Endothelial cell of hepatic sinusoid (primary cell): ENCODE results near the gene STAT5B.
"Not testable (repeated sequence)": the region's sequence is repeated elsewhere in the genome, so short reads cannot be mapped to it uniquely, and the experiment has no call there.

Experiments
- in situ Hi-C: cut with HindIII; loops from 2 replicates; pipeline ENCODE4 v1.10.0; 2017; ENCODE audit warnings: low sequenced_read_pairs

The STAT5B gene

GRCh38 chr17:42276359-42276608, at the start of gene STAT5B:
TSS of gene STAT5B (minus strand) at chr17:42276391. CDS start at chr17:42232127, 44,264 bp downstream.
- in situ Hi-C loops: no loop called here

DNA sequence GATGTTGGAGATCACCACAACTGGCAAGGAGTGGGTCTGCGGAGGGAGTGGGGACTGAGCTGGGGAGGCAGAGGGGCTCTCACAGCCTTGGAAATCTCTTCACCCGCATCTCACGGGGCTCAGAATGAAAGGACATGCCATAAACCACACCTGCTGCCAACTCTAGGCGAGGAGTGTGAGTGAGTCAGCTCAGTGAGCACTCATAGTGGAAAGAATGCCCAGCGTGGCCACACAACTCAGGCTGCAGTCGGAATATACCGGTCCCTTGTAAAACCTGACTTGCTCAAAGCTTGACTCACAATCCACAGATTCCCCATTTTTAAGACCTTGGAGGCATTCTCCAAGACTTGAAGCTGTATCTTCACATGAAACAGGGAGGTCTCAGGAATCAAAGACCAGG, 48.8 kb upstream of the STAT5B start:
- in situ Hi-C loops: no loop called here

GRCh38 chr17:42323268-42323773, 47.1 kb upstream of the STAT5B start:
- in situ Hi-C loops: no loop called here

GRCh38 chr17:42322382-42323267, 46.4 kb upstream of the STAT5B start:
- in situ Hi-C loops: no loop called here

DNA sequence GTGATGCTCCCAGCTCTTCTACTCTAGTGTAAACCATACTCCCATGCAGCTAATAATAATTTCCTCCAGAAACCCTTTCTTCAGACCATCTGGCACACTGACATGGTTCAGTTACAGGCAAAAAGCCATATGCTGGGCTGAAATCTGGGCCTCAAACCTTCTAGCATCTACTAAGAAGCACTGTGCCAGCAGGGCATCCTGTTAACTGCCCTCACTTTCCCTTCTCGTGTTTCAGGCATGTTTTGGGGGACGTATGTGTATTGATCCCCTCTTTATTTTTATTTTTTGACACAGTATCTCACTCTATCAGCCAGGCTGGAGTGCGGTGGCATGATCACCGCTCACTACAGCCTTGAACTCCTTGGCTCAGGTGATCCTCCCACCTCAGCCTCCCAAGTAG, 45.4 kb upstream of the STAT5B start:
- in situ Hi-C loops: no loop called here

DNA sequence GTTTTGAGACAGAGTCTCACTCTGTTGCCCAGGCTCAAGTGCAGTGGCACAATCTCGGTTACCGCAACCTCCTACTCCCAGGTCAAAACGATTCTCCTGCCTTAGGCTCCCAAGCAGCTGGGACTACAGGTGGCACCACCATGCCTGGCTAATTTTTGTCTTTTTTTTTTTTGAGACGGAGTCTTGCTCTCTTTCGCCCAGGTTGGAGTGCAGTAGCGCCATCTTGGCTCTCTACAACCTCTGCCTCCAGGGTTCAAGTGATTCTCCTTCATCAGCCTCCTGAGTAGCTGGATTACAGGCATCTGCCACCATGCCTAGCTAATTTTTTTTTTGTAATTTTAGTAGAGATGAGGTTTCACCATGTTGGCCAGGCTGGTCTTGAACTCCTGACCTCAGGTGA, 41.8 kb upstream of the STAT5B start:
- in situ Hi-C loops: not testable (repeated sequence)

DNA sequence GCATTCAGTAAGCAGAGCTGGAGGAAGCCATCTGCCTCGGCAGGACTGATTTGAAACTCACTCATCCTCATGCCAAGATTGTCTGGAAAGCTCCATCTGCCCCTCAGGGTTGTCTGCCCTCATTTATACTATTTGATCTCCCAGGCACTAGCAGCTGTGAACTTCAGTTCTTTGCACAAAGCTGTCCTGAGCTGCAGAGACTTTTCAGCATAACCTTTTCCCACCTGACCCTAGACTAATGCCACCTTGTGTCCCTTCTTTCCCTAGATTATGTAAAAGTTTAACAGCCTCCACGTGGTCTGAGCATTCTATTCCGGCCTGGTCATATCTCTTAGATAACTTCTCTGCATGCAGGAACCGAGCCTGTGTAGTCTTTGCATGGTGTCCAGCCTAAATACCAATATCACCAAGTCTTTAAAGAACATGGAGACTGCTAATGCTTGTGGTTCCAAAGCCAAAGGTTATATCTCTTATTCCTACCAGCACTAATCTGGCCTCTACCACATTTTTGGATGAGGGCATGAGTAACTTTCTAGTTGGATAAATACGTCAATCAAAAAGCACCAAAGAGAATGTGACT, 41.2 kb upstream of the STAT5B start:
- in situ Hi-C loops: no loop called here

GRCh38 chr17:42316755-42317154, 40.6 kb upstream of the STAT5B start:
- in situ Hi-C loops: no loop called here

DNA sequence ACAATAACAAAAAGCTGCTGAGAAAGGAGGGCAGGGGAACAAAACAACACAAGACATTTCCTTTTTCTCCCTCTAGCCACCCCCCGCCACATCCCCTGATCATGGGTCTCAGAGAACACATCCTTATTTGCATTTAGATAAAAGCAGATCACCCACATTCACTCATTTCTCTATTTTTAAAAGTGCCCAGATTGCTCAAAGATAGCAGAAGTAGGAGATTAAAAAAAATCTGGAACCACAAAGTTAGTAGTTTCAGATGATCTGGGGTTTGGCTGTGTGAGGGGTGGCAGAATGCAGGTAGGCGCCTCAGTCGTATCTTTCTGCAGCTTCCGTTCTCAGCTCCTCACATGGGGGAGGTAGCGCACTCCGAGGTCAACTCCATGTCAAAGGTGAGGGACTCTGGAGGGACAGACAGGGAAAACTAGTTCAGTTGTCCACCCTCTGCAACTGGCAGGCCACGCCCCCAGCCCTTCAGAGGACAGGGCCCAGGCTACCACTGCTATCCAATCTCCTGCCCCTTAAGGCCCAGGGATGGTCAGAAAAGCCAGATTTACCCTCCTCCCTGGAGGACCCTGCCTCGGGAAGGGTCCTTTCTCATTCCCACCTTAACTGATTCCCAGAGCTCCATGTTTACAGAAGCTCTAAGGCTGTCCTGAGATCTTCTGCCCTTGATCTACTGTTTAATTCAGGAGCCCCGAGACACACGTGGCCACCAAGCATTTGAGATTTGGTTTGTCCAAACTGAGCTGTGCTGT, 39.4 kb upstream of the STAT5B start:
- in situ Hi-C loops: no loop called here

GRCh38 chr17:42313773-42314566, 37.8 kb upstream of the STAT5B start:
- in situ Hi-C loops: loop anchor here (5.0 kb wide), 1 partner anchor 208 kb away; no protein-coding TSS in a partner anchor

- in situ Hi-C loops: loop anchor here (5.0 kb wide), 1 partner anchor 209 kb away; no protein-coding TSS in a partner anchor
These were observed 37.2 kb upstream of the STAT5B start for GRCh38 chr17:42313389-42313772.

DNA sequence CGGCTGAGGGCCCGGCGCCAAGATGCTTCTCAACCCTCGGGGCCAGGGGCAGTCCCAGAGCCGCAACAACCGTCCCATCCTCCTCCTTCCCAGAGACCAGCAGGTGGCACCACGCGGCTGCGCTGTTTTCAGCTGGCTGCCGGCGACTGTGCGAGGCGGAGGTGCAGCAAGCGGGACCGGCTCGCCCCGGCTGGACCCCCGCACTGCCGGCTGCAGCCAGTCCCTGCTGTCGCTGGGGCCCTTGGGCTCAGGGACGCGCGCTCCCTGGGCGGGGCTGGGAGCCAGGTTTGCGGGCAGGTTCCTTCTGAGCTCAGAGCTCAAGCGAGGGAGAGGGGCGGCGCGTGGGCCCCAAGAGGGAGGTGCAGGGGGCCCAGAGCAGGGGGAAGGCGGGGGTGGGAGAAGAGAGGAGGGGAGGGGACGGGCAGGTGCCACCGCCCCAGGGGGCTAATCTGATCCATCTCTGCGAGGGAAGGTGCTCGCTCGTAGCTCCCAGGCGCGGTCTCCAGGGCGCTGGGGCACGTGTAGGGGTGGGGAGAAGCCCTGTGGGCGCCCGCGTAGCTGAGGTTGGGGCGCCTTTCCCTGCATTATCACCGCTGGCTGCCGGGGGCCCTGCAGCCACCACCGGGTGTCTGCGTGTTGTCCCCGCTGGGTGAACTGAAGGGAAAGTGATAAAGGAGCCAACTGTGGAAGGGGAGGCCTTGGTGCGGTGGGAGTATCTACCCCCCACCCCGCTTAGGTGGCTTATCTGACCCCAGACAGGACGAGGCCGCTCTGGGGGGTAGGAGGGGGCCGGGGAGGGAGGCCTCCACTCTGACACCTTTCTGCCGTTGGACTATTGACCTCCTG, 36.3 kb upstream of the STAT5B start:
- in situ Hi-C loops: loop anchor here (5.0 kb wide), 1 partner anchor 210 kb away; no protein-coding TSS in a partner anchor

DNA sequence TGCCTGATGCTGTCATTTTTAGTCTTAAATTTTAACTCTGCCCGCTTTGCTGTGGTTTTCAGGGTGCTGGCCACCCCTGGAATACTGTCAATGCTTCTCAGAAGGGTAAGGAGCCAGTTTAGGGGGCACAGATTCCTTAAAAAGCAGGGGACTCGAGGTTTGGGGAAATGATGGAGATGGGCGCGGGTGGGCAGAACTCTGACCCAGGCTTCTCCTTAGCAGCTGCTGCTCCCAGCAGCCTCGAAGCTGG, 35.8 kb upstream of the STAT5B start:
- in situ Hi-C loops: loop anchor here (5.0 kb wide), 1 partner anchor 210 kb away; no protein-coding TSS in a partner anchor

GRCh38 chr17:42311240-42312034, 35.2 kb upstream of the STAT5B start:
- in situ Hi-C loops: loop anchor here (5.0 kb wide), 1 partner anchor 211 kb away; no protein-coding TSS in a partner anchor

DNA sequence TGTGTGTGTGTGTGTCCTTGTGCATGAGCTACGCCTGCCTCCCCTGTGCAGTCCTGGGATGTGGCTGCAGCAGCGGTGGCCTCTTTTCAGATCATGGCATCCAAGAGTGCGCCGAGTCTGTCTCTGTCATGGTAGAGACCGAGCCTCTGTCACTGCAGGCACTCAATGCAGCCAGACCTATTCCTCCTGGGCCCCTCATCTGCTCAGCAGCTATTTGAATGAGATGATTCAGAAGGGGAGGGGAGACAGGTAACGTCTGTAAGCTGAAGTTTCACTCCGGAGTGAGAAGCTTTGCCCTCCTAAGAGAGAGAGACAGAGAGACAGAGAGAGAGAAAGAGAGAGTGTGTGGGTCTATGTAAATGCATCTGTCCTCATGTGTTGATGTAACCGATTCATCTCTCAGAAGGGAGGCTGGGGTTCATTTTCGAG, 34.6 kb upstream of the STAT5B start:
- in situ Hi-C loops: loop anchor here (5.0 kb wide), 1 partner anchor 212 kb away; no protein-coding TSS in a partner anchor

GRCh38 chr17:42309986-42310786, 34.0 kb upstream of the STAT5B start:
- in situ Hi-C loops: loop anchor here (5.0 kb wide), 1 partner anchor 212 kb away; no protein-coding TSS in a partner anchor

- in situ Hi-C loops: no loop called here
These were observed 33.0 kb upstream of the STAT5B start for GRCh38 chr17:42309142-42309541.

- in situ Hi-C loops: no loop called here
These were observed 32.3 kb upstream of the STAT5B start for GRCh38 chr17:42308446-42308845.
